Measurements from ENCODE around the gene CLDN4.

The CLDN4 gene

GRCh38 chr7:73876973-73877372 lies 46.2 kb downstream of the CLDN4 start:
- no peak for DNase-seq

- no peak for DNase-seq
Measured at GRCh38 chr7:73879977-73880681, 49.3 kb downstream of the CLDN4 start.

- no peak for DNase-seq
Measured at GRCh38 chr7:73880755-73881328, 50.0 kb downstream of the CLDN4 start.

- no peak for DNase-seq
Measured at GRCh38 chr7:73881352-73882046, 50.7 kb downstream of the CLDN4 start.

- no peak for DNase-seq
Measured at GRCh38 chr7:73882047-73882402, 51.2 kb downstream of the CLDN4 start.

Measured in NCI-H2029 (cell line).